IMR-90 (cell line): ENCODE results near the gene ZNF761. TPM values are rescaled to one million over a fixed set of nuclear protein-coding genes. Genes with fewer than 3 reads are reported as not detected.
A peak's percentile ranks its signal among the peaks of the same experiment; 100 is the strongest.

ENCODE experiments used
- ATAC-seq: fragments of 200-7000 bp; cut with Tn5 transposase; 2 replicates; pipeline ENCODE4 v1.9.1; 2020; ENCODE audit warnings: low read depth, mild to moderate bottlenecking, moderate library complexity
- BruUV-seq: library from RNA; stranded (reverse); fragments of 400-500 nt; replicated peaks from 2 replicates; lab custom pipeline; 2021; lab: Mats Ljungman, UMichigan
- CTCF ChIA-PET: fragments of 300-600 bp; formaldehyde crosslinking; extraction: SDS; loops from one replicate; lab custom pipeline; 2021; ENCODE audit warnings: antibody characterized with exemption; lab: Yijun Ruan, JAX
- POLR2A ChIA-PET: fragments of 300-600 bp; sonication (Branson Sonifier 250); formaldehyde crosslinking; loops from one replicate; lab custom pipeline; 2022; ENCODE audit warnings: antibody characterized with exemption; ENCODE audit not compliant: unreplicated experiment; lab: Charles Lee
- DNase-seq: peaks from one replicate; pipeline ENCODE4 v3.0.0; 2013
- H2AFZ ChIP-seq: replicated peaks from 2 replicates; pipeline ENCODE3; 2013; ENCODE audit warnings: low read length, mild to moderate bottlenecking; ENCODE audit not compliant: poor library complexity
- H2AK5ac ChIP-seq: 2 replicates; pipeline ENCODE4 v1.6.1; 2013; ENCODE audit warnings: low read depth, low read length, inconsistent platforms
- H2AK9ac ChIP-seq: replicated peaks from 2 replicates; pipeline ENCODE3; 2013; ENCODE audit warnings: mild to moderate bottlenecking, low read depth, low read length, moderate library complexity; ENCODE audit not compliant: poor library complexity
- H2BK120ac ChIP-seq: 2 replicates; pipeline ENCODE4 v1.6.1; 2013; ENCODE audit warnings: low read depth, low read length, inconsistent platforms
- H2BK15ac ChIP-seq: 3 replicates; pipeline ENCODE4 v1.6.1; 2013; ENCODE audit warnings: low read depth, low read length, inconsistent platforms
- H2BK20ac ChIP-seq: 2 replicates; pipeline ENCODE4 v1.6.1; 2013; ENCODE audit warnings: low read depth, mild to moderate bottlenecking, inconsistent platforms, low read length, moderate library complexity
- H2BK5ac ChIP-seq: 2 replicates; pipeline ENCODE4 v1.6.1; 2013; ENCODE audit warnings: mild to moderate bottlenecking, low read depth, low read length, inconsistent platforms; ENCODE audit not compliant: poor library complexity, severe bottlenecking
- H3K14ac ChIP-seq: replicated peaks from 2 replicates; pipeline ENCODE4 v1.6.1; 2013; ENCODE audit warnings: low read depth, low read length, inconsistent platforms
- H3K18ac ChIP-seq: 2 replicates; pipeline ENCODE4 v1.6.1; 2013; ENCODE audit warnings: low read depth, low read length, control low read depth
- H3K23ac ChIP-seq: 2 replicates; pipeline ENCODE4 v1.6.1; 2013; ENCODE audit warnings: low read depth, low read length, inconsistent platforms
- H3K27ac ChIP-seq: 2 replicates; pipeline ENCODE4 v1.5.1; 2013; ENCODE audit warnings: mild to moderate bottlenecking, control low read depth, low read length; ENCODE audit not compliant: insufficient read depth
- H3K27me3 ChIP-seq: 2 replicates; pipeline ENCODE4 v1.6.1; 2013; ENCODE audit warnings: low read length; ENCODE audit not compliant: control insufficient read depth, insufficient read depth
- H3K36me3 ChIP-seq: 2 replicates; pipeline ENCODE4 v1.6.1; 2013; ENCODE audit warnings: low read length, mixed read lengths; ENCODE audit not compliant: control insufficient read depth, insufficient read depth
- H3K4ac ChIP-seq: 2 replicates; pipeline ENCODE4 v1.6.1; 2013; ENCODE audit warnings: low read depth, low read length, inconsistent platforms
- H3K4me1 ChIP-seq: 2 replicates; pipeline ENCODE4 v1.6.1; 2013; ENCODE audit warnings: low read length, mixed read lengths; ENCODE audit not compliant: control insufficient read depth, insufficient read depth
- H3K4me2 ChIP-seq: 2 replicates; pipeline ENCODE4 v1.6.1; 2013; ENCODE audit warnings: low read depth, mild to moderate bottlenecking, control low read depth, low read length, moderate library complexity
- H3K4me3 ChIP-seq: 2 replicates; pipeline ENCODE4 v1.5.1; 2013; ENCODE audit warnings: low read depth, mild to moderate bottlenecking, control low read depth, low read length, moderate library complexity; ENCODE audit not compliant: insufficient read depth
- H3K56ac ChIP-seq: 2 replicates; pipeline ENCODE4 v1.6.1; 2013; ENCODE audit warnings: low read length, inconsistent platforms; ENCODE audit not compliant: insufficient read depth; ENCODE audit errors: extremely low read depth
- H3K79me1 ChIP-seq, 2 experiments: 2 replicates each; pipeline ENCODE4 v1.6.1; 2013; ENCODE audit warnings: low read length in 2 of 2, inconsistent platforms in 1 of 2, low read depth in 1 of 2
- H3K9ac ChIP-seq: 2 replicates; pipeline ENCODE4 v1.6.1; 2013; ENCODE audit warnings: low read depth, low read length, control low read depth
- H3K9me1 ChIP-seq: 2 replicates; pipeline ENCODE4 v1.6.1; 2013; ENCODE audit warnings: low read length, inconsistent platforms; ENCODE audit not compliant: insufficient read depth
- H3K9me3 ChIP-seq: 2 replicates; pipeline ENCODE4 v1.6.1; 2013; ENCODE audit warnings: low read length; ENCODE audit not compliant: control insufficient read depth, insufficient read depth
- H4K20me1 ChIP-seq: 2 replicates; pipeline ENCODE4 v1.6.1; 2013; ENCODE audit warnings: low read length, inconsistent platforms; ENCODE audit not compliant: insufficient read depth
- H4K5ac ChIP-seq: 2 replicates; pipeline ENCODE4 v1.6.1; 2013; ENCODE audit warnings: mild to moderate bottlenecking, low read depth, low read length, control low read depth
- H4K8ac ChIP-seq, 2 experiments: 2 replicates each; pipeline ENCODE4 v1.6.1; 2013; ENCODE audit warnings: low read depth in 2 of 2, low read length in 2 of 2, control low read depth in 1 of 2, inconsistent platforms in 1 of 2
- H4K91ac ChIP-seq: 2 replicates; pipeline ENCODE4 v1.6.1; 2013; ENCODE audit warnings: low read depth, low read length, inconsistent platforms; ENCODE audit not compliant: insufficient read depth
- CEBPB ChIP-seq: IDR thresholded peaks from 2 replicates; pipeline ENCODE4 v1.6.1; 2012; ENCODE audit warnings: low read depth, low read length, improper control_type of control experiment
- FOS ChIP-seq: fragments of 150-350 bp; IDR thresholded peaks from 2 replicates; pipeline ENCODE4 v1.6.1; 2016; ENCODE audit warnings: low read depth, low read length
- NFE2L2 ChIP-seq: fragments of 150-350 bp; IDR thresholded peaks from 2 replicates; pipeline ENCODE4 v1.6.1; 2016; ENCODE audit warnings: low read depth, mild to moderate bottlenecking, low read length
- WGBS, 2 experiments: methylation state at CpG; one replicate each; pipeline versions ENCODE4 v1.1.5 to v1.1.7; 2013; ENCODE audit warnings: missing lambda C conversion rate in 2 of 2; ENCODE audit not compliant: insufficient read length in 1 of 2; ENCODE audit errors: extremely low coverage in 2 of 2; 5-methylcytosine and 5-hydroxymethylcytosine counted together
- dilution Hi-C: fragments of 300-500 bp; cut with HindIII; formaldehyde crosslinking; loops from one replicate; pipeline ENCODE4 v1.14.3; 2018; ENCODE audit warnings: low sequenced_read_pairs; ENCODE audit not compliant: unreplicated experiment
- in situ Hi-C: fragments of 300-500 bp; cut with MboI; formaldehyde crosslinking; loops from 3 replicates; pipeline ENCODE4 v1.14.3; 2019; ENCODE audit warnings: low sequenced_read_pairs, inconsistent platforms, mixed read lengths
- intact Hi-C: fragments of 100-400 bp; cut with micrococcal nuclease; formaldehyde crosslinking; loops from 2 replicates; pipeline ENCODE4 v1.10.0; 2022
- polyA plus RNA-seq, 3 experiments: library from polyadenylated mRNA; depleted of rRNA; stranded (reverse); fragments of >200 nt; gene quantifications; 2 replicates each; pipeline ENCODE4 v1.2.3, GENCODE V29; 2012; ENCODE audit warnings: low replicate concordance in 1 of 3
- total RNA-seq: library from RNA; depleted of rRNA; stranded (reverse); fragments of >200 nt; gene quantifications from 2 replicates; pipeline ENCODE4 v1.2.3, GENCODE V29; 2012
- TF ChIP-seq, protein P1 (sequence below): conservative IDR thresholded peaks from 2 replicates; pipeline ENCODE4 v1.5.1; 2012; ENCODE audit warnings: mild to moderate bottlenecking, low read depth, low read length, improper control_type of control experiment

The ZNF761 gene
- total and polyA plus RNA-seq, 2 of the 4 experiments (the other 2 are of a cell fraction), result 7.9 to 21.9 TPM

DNA sequence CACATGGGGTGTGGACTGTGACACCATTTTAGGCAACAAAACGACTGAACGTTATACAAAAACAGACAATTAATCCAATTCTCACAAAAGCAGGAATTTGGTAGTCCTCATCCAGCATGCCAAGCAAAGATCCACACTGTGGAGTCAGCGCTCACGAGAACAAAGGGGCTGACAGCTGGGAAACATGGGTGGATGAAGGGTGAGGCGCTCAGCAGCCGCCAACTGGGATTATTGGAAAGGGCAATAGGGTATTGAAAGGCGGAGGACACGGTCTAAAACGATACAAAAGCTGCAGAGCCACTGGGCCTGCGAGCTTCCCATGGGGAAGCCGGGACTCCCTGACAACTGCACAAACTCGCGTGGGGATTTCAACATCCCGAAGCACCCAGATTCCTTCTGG is 31.1 kb downstream of the ZNF761 start:
- H3K9me3 ChIP-seq, result peaks cover 10% of the 10 kb centered on the region
- no peak overlapping the region for H4K8ac ChIP-seq
- no peaks in the 10 kb centered on the region for H3K27me3 ChIP-seq
- H4K91ac ChIP-seq, result no peak overlapping the region
- ChIA-PET CTCF (no interaction called here), POLR2A (no interaction called here)
- no peak overlapping the region for H3K4me3 ChIP-seq
- DNase-seq (no peak), ATAC-seq (no peak)
- BruUV-seq, result no TSS peak
- no peak overlapping the region for H2BK5ac ChIP-seq
- H2BK15ac ChIP-seq, result no peak overlapping the region
- no peak overlapping the region for H2BK120ac ChIP-seq
- dilution Hi-C loops (no loop called here), intact Hi-C loops (no loop called here), in situ Hi-C loops (no loop called here)
- no peak overlapping the region for H3K23ac ChIP-seq
- no peak overlapping the region for H2AK5ac ChIP-seq
- no peak overlapping the region for H3K4ac ChIP-seq
- no peak overlapping the region for H3K56ac ChIP-seq
- no peaks in the 10 kb centered on the region for H3K4me1 ChIP-seq
- no peaks in the 10 kb centered on the region for H3K9me1 ChIP-seq
- H2AK9ac ChIP-seq, result no peak overlapping the region
- peak overlapping the region; percentile 39 for H2AFZ ChIP-seq
- H3K4me2 ChIP-seq, result 0 out of 2 replicates have a peak overlapping the region, but pooled peaks have one; percentile 36
- H3K27ac ChIP-seq, result no peak overlapping the region
- no peak overlapping the region for H2BK20ac ChIP-seq
- whole genome bisulfite sequencing, 2 experiments, result 33% methylated on average over 6 of the region's 14 CpGs; no CpG with 5 or more reads in 1 of the 2 experiments
- no peak overlapping the region for H3K9ac ChIP-seq
- no peaks in the 10 kb centered on the region for H4K20me1 ChIP-seq
- H3K18ac ChIP-seq, result no peak overlapping the region
- H3K36me3 ChIP-seq, result 0 out of 2 replicates have a peak, but pooled peaks cover 2% of the 10 kb centered on the region
- H3K14ac ChIP-seq, result no peak overlapping the region
- H4K5ac ChIP-seq, result no peak overlapping the region
- TF ChIP-seq, protein P1, sequence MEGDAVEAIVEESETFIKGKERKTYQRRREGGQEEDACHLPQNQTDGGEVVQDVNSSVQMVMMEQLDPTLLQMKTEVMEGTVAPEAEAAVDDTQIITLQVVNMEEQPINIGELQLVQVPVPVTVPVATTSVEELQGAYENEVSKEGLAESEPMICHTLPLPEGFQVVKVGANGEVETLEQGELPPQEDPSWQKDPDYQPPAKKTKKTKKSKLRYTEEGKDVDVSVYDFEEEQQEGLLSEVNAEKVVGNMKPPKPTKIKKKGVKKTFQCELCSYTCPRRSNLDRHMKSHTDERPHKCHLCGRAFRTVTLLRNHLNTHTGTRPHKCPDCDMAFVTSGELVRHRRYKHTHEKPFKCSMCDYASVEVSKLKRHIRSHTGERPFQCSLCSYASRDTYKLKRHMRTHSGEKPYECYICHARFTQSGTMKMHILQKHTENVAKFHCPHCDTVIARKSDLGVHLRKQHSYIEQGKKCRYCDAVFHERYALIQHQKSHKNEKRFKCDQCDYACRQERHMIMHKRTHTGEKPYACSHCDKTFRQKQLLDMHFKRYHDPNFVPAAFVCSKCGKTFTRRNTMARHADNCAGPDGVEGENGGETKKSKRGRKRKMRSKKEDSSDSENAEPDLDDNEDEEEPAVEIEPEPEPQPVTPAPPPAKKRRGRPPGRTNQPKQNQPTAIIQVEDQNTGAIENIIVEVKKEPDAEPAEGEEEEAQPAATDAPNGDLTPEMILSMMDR, result no peak
- TF ChIP-seq NFE2L2 (no peak), FOS (no peak), CEBPB (no peak)
- no peaks in the 10 kb centered on the region for H3K79me1 ChIP-seq
